Immature natural killer cell (primary cell): ENCODE results near the gene OR2J2. TPM values are rescaled to one million over a fixed set of nuclear protein-coding genes. Genes with fewer than 3 reads are reported as not detected.
"Not testable (repeated sequence)": the region's sequence is repeated elsewhere in the genome, so short reads cannot be mapped to it uniquely, and the experiment has no call there.

Experiments used
- DNase-seq, 3 donors: peaks; one replicate each; pipeline ENCODE4 v3.0.0; 2022; ENCODE audit warnings: mixed read lengths in 1 of 3
- H3K27ac Mint-ChIP-seq, 6 donors: one replicate each; pipeline ENCODE4 v1.8.0; 2020; ENCODE audit warnings: mixed read lengths in 6 of 6, mild to moderate bottlenecking in 5 of 6, inconsistent platforms in 4 of 6, moderate library complexity in 3 of 6
- H3K27me3 Mint-ChIP-seq, 3 donors: one replicate each; pipeline ENCODE4 v1.8.0; 2020 to 2021; ENCODE audit warnings: low read depth in 3 of 3, mild to moderate bottlenecking in 3 of 3, mixed read lengths in 3 of 3, moderate library complexity in 3 of 3, inconsistent platforms in 1 of 3
- H3K36me3 Mint-ChIP-seq, 3 donors: one replicate each; pipeline ENCODE4 v1.8.0; 2020; ENCODE audit warnings: mixed read lengths in 3 of 3, inconsistent platforms in 2 of 3, mild to moderate bottlenecking in 2 of 3
- H3K4me1 Mint-ChIP-seq, 2 donors: one replicate each; pipeline ENCODE4 v1.8.0; 2020; ENCODE audit warnings: inconsistent platforms in 2 of 2, mild to moderate bottlenecking in 2 of 2, mixed read lengths in 2 of 2, moderate library complexity in 1 of 2
- H3K4me3 Mint-ChIP-seq, 5 donors: one replicate each; pipeline ENCODE4 v1.8.0; 2020; ENCODE audit warnings: mild to moderate bottlenecking in 5 of 5, mixed read lengths in 5 of 5, inconsistent platforms in 3 of 5, moderate library complexity in 3 of 5
- H3K9me3 Mint-ChIP-seq, 6 donors: one replicate each; pipeline ENCODE4 v1.8.0; 2020; ENCODE audit warnings: mild to moderate bottlenecking in 6 of 6, mixed read lengths in 6 of 6, inconsistent platforms in 4 of 6, moderate library complexity in 3 of 6
- polyA plus RNA-seq, 3 donors: library from polyadenylated mRNA; unstranded; fragments of 300-500 nt; fragmentation: Illumina TruSeq; gene quantifications; one replicate each; pipeline ENCODE4 v1.2.3, GENCODE V29; 2021

OR2J2 gene
- not detected for polyA plus RNA-seq

DNA sequence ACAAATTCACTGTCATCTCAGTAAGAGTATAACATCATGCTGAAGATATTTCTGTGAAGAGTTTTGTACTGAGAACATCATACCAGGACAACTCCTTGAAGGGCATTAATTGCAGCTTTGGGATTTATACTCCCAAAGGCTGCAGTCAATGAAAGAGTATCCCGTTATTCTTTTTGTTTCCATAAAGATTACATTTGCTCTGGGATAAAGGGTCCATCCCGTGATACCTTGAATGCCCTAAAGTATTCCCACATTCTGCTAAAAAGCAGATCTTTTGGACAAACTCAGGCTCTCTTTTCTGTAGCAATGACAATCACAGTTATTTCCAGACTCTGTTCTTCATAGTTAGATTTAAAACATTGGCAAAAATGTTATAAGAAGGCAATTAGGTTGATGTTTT lies at the start of gene OR2J2:
OR2J2 (plus strand) TSS at position 301 of the 400 bp plus-strand sequence. CDS start 2,729 bp downstream, outside the sequence.
- not testable (repeated sequence) for H3K36me3 Mint-ChIP-seq, H3K9me3 Mint-ChIP-seq, DNase-seq, H3K4me3 Mint-ChIP-seq, H3K4me1 Mint-ChIP-seq, H3K27me3 Mint-ChIP-seq, H3K27ac Mint-ChIP-seq

DNA sequence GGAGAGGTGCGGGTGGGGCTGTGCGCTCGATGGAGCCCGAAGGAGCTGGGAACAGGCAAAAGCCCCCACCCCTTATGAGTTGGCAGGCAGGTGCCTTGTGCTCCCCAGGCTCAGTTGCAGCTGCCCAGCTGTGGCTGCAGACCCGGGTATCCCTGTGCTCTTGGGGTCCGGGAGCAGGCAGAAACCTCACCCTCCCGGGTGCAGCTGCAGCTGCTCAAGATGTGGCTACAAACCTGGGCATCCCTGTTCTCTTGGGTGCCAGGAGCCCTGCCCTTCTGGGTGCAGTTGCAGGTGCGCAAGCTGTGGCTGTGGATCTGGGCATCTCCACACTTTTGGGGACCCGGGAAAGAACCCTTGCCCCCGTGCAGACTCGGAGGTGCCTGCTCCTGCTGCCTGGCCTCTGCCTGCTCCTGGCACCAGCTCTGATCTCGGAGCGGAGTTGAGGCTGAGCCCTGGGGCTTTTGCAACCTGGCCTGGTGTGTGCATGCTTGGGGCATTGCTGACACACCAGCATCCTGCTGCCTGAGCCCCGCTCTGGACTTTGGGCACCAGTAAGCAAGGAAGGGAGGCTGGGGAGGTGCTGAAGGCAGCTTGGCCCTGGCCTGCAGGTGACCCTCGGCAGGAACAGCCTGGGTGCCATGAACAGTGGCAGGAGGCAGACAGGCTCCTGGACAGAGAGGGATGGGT lies 41.2 kb upstream of the OR2J2 start:
- no peak for DNase-seq
- no peaks in the 10 kb centered on the region for H3K36me3 Mint-ChIP-seq
- no peak overlapping the region for H3K27ac Mint-ChIP-seq
- H3K27me3 Mint-ChIP-seq = peaks cover 3 to 9% (median 3%) of the 10 kb centered on the region in 3 donors
- no peak overlapping the region for H3K4me3 Mint-ChIP-seq
- H3K4me1 Mint-ChIP-seq = no peaks in the 10 kb centered on the region
- H3K9me3 Mint-ChIP-seq = no peaks in the 10 kb centered on the region

DNA sequence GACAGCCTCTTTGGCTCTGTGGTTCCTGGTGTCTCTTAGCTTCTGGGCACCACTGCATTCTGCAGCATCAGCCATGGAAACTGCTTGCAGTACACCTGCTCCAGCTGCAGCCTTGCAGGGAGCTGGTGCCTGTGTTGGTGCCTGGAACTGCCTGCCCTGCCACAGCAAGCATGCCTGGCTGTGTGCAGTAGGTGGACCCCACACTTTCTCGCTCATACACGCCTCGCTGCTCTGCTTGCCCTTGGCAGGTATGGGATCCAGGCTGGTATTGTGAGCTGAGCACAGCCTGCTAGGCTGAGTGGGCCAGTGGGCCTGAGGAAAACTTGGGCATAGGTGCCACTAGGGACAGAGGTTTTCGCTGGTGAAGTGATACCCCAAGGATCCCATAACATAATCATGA lies 40.1 kb upstream of the OR2J2 start:
- Mint-ChIP-seq H3K4me1 (no peaks in the 10 kb centered on the region), H3K36me3 (no peaks in the 10 kb centered on the region), H3K27ac (no peak overlapping the region), H3K27me3 (peaks cover 3 to 12% (median 3%) of the 10 kb centered on the region in 3 donors), H3K9me3 (no peaks in the 10 kb centered on the region), H3K4me3 (no peak overlapping the region)
- DNase-seq = no peak

DNA sequence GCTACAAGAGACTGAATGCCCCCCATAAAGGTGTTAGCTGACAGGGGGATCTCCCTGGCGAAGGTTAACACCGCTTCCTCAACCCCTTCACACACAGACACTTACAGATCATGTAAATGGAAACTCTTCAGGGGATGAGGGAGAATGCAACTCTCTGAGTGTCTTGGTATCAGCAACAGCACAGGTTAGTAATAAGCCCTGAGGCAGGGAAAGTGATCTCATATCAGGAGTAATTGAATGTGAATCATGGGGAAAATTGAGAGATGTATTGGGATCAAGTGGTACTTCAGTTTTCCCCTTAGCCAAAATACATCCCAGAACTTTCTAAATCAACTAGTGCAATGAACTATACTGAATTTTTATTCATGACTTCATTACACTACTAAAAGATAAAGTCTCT lies 39.0 kb upstream of the OR2J2 start:
- Mint-ChIP-seq H3K27me3 (peaks cover 3 to 12% (median 3%) of the 10 kb centered on the region in 3 donors), H3K4me3 (no peak overlapping the region), H3K27ac (no peak overlapping the region), H3K36me3 (no peaks in the 10 kb centered on the region), H3K4me1 (no peaks in the 10 kb centered on the region), H3K9me3 (no peaks in the 10 kb centered on the region)
- DNase-seq = no peak

DNA sequence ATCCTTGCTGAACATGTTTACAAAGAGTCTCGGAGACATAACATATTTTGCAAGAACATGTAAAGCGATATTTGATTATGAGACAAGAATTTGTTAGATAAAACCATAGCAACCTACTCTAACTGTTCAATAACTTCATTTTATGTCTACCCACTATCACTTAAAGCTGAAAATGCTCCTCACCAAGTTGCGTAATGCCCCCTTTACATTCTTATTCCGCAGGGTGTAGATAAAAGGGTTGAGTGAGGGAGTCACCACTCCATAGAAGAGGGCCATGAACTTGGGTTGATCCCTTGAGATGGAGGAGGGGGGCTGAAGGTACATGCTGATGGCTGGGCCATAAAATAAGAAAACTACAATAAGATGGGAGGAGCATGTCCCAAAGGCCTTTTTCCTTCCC lies 33.0 kb upstream of the OR2J2 start:
- Mint-ChIP-seq H3K4me1 (no peaks in the 10 kb centered on the region), H3K9me3 (peaks cover 0 to 5% (median 0%) of the 10 kb centered on the region in 6 donors), H3K27ac (no peak overlapping the region), H3K4me3 (no peak overlapping the region), H3K27me3 (peaks cover 1 to 5% (median 2%) of the 10 kb centered on the region in 3 donors), H3K36me3 (no peaks in the 10 kb centered on the region)
- no peak for DNase-seq

DNA sequence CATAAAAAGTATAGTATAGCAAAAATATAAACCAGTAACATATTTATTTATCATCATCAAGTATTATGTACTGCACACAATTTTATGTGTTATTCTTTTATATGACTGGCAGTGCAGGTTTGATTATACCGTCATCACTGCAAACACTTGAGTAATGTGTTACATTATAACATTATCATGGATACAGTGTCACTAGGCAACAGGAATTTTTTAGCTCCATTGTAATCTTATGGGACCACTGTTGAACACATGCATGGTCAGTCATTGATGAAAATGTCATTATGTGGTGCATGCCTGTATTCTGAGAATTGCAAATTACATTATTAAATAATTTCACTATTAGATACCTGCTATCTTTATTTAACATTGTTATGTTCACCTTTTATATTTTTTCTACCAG lies 29.1 kb upstream of the OR2J2 start:
- H3K9me3 Mint-ChIP-seq = peaks cover 0 to 11% (median 1%) of the 10 kb centered on the region in 6 donors
- H3K4me1 Mint-ChIP-seq = no peaks in the 10 kb centered on the region
- no peak for DNase-seq
- no peak overlapping the region for H3K4me3 Mint-ChIP-seq
- H3K27ac Mint-ChIP-seq = no peak overlapping the region
- H3K27me3 Mint-ChIP-seq = peaks cover 2 to 4% (median 4%) of the 10 kb centered on the region in 3 donors
- no peaks in the 10 kb centered on the region for H3K36me3 Mint-ChIP-seq

DNA sequence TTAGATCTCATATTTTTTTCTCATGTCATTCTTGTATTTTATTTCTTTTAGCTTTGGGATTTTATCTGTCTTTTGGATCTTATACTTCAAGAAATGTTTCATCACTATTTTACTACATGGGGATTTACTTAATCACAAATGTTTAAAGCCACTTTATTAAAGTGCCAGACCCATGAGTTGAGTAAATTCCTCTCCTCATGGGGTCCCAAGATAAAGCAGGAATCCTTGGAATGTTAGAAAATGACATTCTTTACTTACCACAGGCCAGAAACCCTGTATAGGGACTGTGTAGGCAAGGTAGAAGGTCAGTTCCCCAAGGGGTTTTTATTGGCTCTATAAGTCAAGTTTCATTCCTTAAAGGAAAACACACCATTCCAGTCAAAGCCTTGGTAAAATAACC lies 28.4 kb upstream of the OR2J2 start:
- H3K4me1 Mint-ChIP-seq = no peaks in the 10 kb centered on the region

DNA sequence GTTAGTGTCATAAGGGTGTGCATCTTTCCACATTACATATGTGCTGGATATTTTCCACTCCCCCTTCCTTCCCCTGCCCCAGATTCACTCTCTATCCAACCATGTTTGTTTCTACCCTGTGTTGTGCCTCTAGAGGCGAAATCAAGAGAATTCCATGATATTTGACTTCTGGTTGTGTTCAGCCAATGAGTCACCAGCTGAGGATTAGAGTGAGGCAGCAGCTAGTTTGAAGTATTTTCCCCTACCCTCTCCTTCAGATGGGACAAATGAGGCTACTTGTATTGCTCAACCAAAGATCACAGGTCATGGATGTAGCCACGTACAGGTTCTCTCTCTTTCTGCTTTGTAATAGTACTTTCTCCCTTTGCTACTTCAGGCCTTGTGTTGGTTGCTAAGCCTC lies 24.5 kb upstream of the OR2J2 start:
- no peaks in the 10 kb centered on the region for H3K4me1 Mint-ChIP-seq
- H3K27me3 Mint-ChIP-seq = peaks cover 4 to 7% (median 4%) of the 10 kb centered on the region in 3 donors
- DNase-seq = no peak
- peaks cover 0 to 14% (median 4%) of the 10 kb centered on the region in 6 donors for H3K9me3 Mint-ChIP-seq
- H3K36me3 Mint-ChIP-seq = no peaks in the 10 kb centered on the region
- no peak overlapping the region for H3K4me3 Mint-ChIP-seq
- no peak overlapping the region for H3K27ac Mint-ChIP-seq

More for the DNA sequence above, 28.4 kb upstream of the OR2J2 start:
- DNase-seq = no peak
- Mint-ChIP-seq H3K4me3 (no peak overlapping the region), H3K27ac (no peak overlapping the region), H3K9me3 (peaks cover 0 to 11% (median 1%) of the 10 kb centered on the region in 6 donors), H3K27me3 (peaks cover 2 to 6% (median 4%) of the 10 kb centered on the region in 3 donors), H3K36me3 (no peaks in the 10 kb centered on the region)

DNA sequence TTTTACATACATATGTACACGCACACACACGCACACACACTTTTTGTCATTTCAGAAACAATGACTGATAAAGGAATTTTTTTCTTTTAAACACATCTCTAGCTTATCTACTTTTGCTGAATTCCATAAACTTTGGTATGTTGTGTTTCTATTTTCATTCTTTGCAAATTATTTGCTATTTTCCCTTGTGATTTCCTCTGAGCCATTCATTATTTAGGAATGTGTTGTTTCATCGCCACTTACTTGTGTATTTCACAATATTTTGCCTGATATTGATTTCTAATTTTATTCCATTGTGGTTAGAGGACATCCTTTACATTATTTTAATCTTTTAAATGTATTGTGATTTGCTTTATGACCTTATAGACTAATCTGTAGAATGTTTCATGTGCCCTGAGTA lies 23.6 kb upstream of the OR2J2 start:
- no peak for DNase-seq
- peaks cover 0 to 14% (median 4%) of the 10 kb centered on the region in 6 donors for H3K9me3 Mint-ChIP-seq
- no peaks in the 10 kb centered on the region for H3K4me1 Mint-ChIP-seq
- no peak overlapping the region for H3K27ac Mint-ChIP-seq
- peaks cover 3 to 7% (median 4%) of the 10 kb centered on the region in 3 donors for H3K27me3 Mint-ChIP-seq
- H3K4me3 Mint-ChIP-seq = no peak overlapping the region
- no peaks in the 10 kb centered on the region for H3K36me3 Mint-ChIP-seq

DNA sequence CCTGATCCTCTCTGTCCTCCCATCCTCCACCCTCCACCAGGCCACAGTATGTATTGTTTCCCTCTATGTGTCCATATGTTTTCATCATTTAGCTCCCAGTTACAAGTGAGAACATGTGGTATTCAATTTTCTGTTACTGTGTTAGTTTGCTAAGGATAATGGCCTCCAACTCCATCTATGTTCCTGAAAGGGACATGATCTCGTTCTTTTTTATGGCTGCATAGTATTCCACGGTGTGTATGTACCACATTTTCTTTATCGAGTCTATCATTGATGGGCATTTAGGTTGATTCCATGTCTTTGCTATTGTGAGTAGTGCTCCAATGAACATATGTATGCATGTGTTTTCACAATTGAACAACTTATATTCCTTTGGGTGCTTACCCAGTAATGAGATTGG lies 21.3 kb upstream of the OR2J2 start:
- not testable (repeated sequence) for DNase-seq, H3K9me3 Mint-ChIP-seq, H3K36me3 Mint-ChIP-seq, H3K27me3 Mint-ChIP-seq, H3K4me1 Mint-ChIP-seq, H3K4me3 Mint-ChIP-seq, H3K27ac Mint-ChIP-seq

DNA sequence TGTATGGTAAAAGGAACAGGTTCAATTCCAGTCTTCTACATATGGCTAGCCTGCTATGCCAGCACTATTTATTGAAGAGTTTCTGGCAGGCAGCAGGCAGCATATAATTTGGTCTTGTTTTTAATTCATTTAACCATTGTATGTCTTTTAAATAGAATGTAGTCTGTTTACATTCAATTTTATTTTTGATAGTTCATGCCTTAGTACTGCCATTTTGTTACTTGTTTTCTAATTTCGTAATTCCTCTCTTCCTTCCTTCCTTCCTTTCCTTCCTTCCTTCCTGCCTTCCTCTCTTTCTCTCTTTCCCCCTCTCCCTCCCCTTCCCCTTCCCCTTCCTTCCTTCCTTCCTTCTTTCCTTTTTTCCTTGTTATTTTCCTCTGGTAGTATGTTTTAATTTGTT lies 17.6 kb upstream of the OR2J2 start:
- peaks cover 0 to 10% (median 3%) of the 10 kb centered on the region in 6 donors for H3K9me3 Mint-ChIP-seq
- no peak overlapping the region for H3K4me3 Mint-ChIP-seq
- DNase-seq = no peak
- H3K36me3 Mint-ChIP-seq = no peaks in the 10 kb centered on the region
- no peak overlapping the region for H3K27ac Mint-ChIP-seq
- H3K27me3 Mint-ChIP-seq = peaks cover 2 to 9% (median 6%) of the 10 kb centered on the region in 3 donors
- H3K4me1 Mint-ChIP-seq = no peaks in the 10 kb centered on the region

DNA sequence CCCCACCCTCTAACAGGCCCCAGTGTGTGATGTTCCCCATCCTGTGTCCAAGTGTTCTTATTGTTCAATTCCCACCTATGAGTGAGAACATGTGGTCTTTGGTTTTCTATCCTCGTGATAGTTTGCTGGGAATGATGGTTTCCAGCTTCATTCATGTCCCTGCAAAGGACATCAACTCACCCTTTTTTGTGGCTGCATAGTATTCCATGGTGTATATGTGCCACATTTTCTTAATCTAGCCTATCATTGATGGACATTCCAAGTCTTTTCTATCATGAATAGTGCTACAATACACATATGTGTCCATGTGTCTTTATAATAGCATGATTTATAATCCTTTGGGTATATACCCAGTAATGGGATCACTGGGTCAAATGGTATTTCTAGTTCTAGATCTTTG lies 15.5 kb upstream of the OR2J2 start:
- DNase-seq, H3K9me3 Mint-ChIP-seq, H3K4me3 Mint-ChIP-seq, H3K36me3 Mint-ChIP-seq, H3K27ac Mint-ChIP-seq, H3K4me1 Mint-ChIP-seq: not testable (repeated sequence)
- H3K27me3 Mint-ChIP-seq = peaks cover 0 to 12% (median 6%) of the 10 kb centered on the region in 3 donors

DNA sequence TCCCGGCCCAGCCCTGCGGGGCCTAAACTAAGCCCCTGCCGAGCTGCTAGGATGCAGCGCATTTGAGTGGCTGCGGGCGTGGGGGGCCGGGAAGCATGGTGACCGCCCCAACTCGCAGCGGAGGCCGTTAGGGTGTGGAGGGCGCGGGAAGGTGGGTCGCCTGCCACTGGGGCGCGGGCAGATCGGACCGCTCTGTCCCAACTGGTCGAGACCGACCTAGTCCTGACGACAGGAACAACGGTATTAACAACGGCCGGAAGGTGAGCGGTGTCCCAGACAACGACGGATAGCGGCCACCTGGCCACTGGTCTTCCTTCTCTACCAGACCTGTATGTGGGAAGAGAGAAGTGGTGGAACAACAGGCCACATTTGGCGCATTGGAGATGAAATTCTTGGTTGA lies 10.8 kb upstream of the OR2J2 start:
- not testable (repeated sequence) for H3K4me1 Mint-ChIP-seq, H3K9me3 Mint-ChIP-seq, H3K4me3 Mint-ChIP-seq, DNase-seq, H3K36me3 Mint-ChIP-seq, H3K27ac Mint-ChIP-seq
- H3K27me3 Mint-ChIP-seq = peaks cover 0 to 11% (median 6%) of the 10 kb centered on the region in 3 donors

DNA sequence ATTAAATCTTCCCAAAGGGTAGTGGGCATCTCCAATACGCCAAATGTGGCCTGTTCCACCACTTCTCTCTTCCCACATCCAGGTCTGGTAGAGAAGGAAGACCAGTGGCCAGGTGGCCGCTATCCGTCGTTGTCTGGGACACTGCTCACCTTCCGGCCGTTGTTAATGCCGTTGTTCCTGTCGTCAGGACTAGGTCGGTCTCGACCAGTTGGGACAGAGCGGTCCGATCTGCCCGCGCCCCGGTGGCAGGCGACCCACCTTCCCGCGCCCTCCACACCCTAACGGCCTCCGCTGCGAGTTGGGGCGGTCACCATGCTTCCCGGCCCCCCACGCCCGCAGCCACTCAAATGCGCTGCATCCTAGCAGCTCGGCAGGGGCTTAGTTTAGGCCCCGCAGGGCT lies 5.1 kb upstream of the OR2J2 start:
- H3K27ac Mint-ChIP-seq, H3K9me3 Mint-ChIP-seq, H3K4me1 Mint-ChIP-seq, H3K27me3 Mint-ChIP-seq, H3K4me3 Mint-ChIP-seq, H3K36me3 Mint-ChIP-seq, DNase-seq: not testable (repeated sequence)

DNA sequence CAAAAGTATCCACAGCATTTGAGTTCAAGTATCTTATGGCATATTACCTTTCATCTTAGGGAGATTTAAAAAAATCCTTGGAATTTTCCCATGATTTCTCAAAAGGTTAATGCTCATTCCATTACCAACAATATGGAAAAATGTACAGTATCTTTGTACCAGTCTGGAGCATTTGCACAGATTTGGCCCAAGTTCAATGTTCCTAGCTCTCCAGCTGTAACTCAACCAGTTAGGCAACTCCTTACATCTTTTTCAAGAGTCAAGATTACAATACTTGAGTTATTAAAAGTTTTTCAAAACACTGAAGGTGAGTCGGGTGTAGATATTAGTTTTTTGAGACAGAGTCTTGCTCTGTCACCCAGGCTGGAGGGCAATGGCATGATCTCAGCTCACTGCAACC lies 1.0 kb downstream of the OR2J2 start:
- DNase-seq = no peak
- no peaks in the 10 kb centered on the region for H3K4me1 Mint-ChIP-seq
- no peaks in the 10 kb centered on the region for H3K36me3 Mint-ChIP-seq
- no peak overlapping the region for H3K27ac Mint-ChIP-seq
- peaks cover 1 to 6% (median 2%) of the 10 kb centered on the region in 3 donors for H3K27me3 Mint-ChIP-seq
- no peaks in the 10 kb centered on the region for H3K9me3 Mint-ChIP-seq
- no peak overlapping the region for H3K4me3 Mint-ChIP-seq
